ENCODE data around the gene PLA2G12A. TPM values are rescaled to one million over a fixed set of nuclear protein-coding genes. Genes with fewer than 3 reads are reported as not detected.

Gene PLA2G12A
- polyA plus RNA-seq, 1 of the 3 experiments (the other 2 are of a cell fraction), result 7.9 TPM

GRCh38 chr4:109662771-109663170 is 67.1 kb downstream of the PLA2G12A start:
- Histone ChIP-seq H3K9me3 (no peaks in the 10 kb centered on the region), H3K36me3 (replicated peaks in 1 of 2; ENCODE audit: control insufficient read depth in 1 of 2, insufficient read depth in 2 of 2, low read length in 1 of 2) (no peaks in the 10 kb centered on the region), H3F3A (replicated peaks; ENCODE audit: insufficient read depth) (no peaks in the 10 kb centered on the region), H3K79me2 (ENCODE audit: insufficient read depth) (no peaks in the 10 kb centered on the region), H3K9ac (no peak overlapping the region), H3K4me2 (no peak overlapping the region), H3K27me3 (ENCODE audit: insufficient read depth) (no peaks in the 10 kb centered on the region), H3K9me2 (no peaks in the 10 kb centered on the region), H4K20me1 (ENCODE audit: insufficient read depth) (no peaks in the 10 kb centered on the region), H3K4me3 (ENCODE audit: low read depth in 2 of 2, low read length in 1 of 2) (no peak overlapping the region), H3K27ac (ENCODE audit: low read depth in 2 of 2, low read length in 1 of 2) (no peak overlapping the region), H2AFZ (ENCODE audit: low read depth) (no peak overlapping the region), H3K4me1 (ENCODE audit: control insufficient read depth in 1 of 2, insufficient read depth in 2 of 2, low read depth in 1 of 2, low read length in 1 of 2) (no peaks in the 10 kb centered on the region)
- ChIA-PET CTCF (interaction anchor here (1.0 kb wide), 2 partner anchors 19 to 230 kb away, joined by 3 to 4 read pairs; no protein-coding TSS in a partner anchor), POLR2A (no interaction called here)
- 91% methylated on average over 3 of the region's 3 CpGs for WGBS (ENCODE audit: low lambda C conversion rate)
- DNase-seq, result no peak
- no peak for TF ChIP-seq SIN3A (IDR thresholded peaks at IDR 0.05; ENCODE audit: borderline replicate concordance, low read depth, low read length)
- no peak for TF ChIP-seq ZBTB33 (IDR thresholded peaks at IDR 0.05; ENCODE audit: borderline replicate concordance, low read depth)
- TF ChIP-seq TAF1 (IDR thresholded peaks at IDR 0.05; ENCODE audit: borderline replicate concordance, low read depth, low read length), result no peak
- TF ChIP-seq CTCF (IDR thresholded peaks at IDR 0.05), result no peak
- TF ChIP-seq ELF1 (IDR thresholded peaks at IDR 0.05), result no peak
- no peak for TF ChIP-seq GATA2 (CRISPR knock-in tag; IDR thresholded peaks at IDR 0.05)
- TF ChIP-seq POLR2AphosphoS5 (IDR thresholded peaks at IDR 0.05; ENCODE audit: low read depth, low read length), result no peak
- TF ChIP-seq USF1 (IDR thresholded peaks at IDR 0.05; ENCODE audit: borderline replicate concordance, low read depth), result no peak
- TF ChIP-seq EP300 (IDR thresholded peaks at IDR 0.05; ENCODE audit: borderline replicate concordance in 1 of 2, low read depth in 1 of 2, low read length in 1 of 2), result no peak
- TF ChIP-seq CHD2 (IDR thresholded peaks at IDR 0.05; ENCODE audit: low read length, partially characterized antibody), result no peak
- TF ChIP-seq TCF12 (IDR thresholded peaks at IDR 0.05), result no peak
- TF ChIP-seq TEAD4 (IDR thresholded peaks at IDR 0.05; ENCODE audit: borderline replicate concordance, insufficient read depth), result no peak
- TF ChIP-seq NFIC (IDR thresholded peaks at IDR 0.05; ENCODE audit: borderline replicate concordance), result no peak
- no peak for TF ChIP-seq JUND (IDR thresholded peaks at IDR 0.05)
- TF ChIP-seq MEF2A (IDR thresholded peaks at IDR 0.05; ENCODE audit: borderline replicate concordance, low read depth), result no peak
- TF ChIP-seq NRF1 (IDR thresholded peaks at IDR 0.05; ENCODE audit: low read depth, low read length), result no peak

All from SK-N-SH (cell line).